GM18951 (cell line): ENCODE measurements around the gene TEX2.
"Not testable (repeated sequence)": the region's sequence is repeated elsewhere in the genome, so short reads cannot be mapped to it uniquely, and the experiment has no call there.

Source experiments
- POLR2A ChIP-seq: IDR thresholded peaks from 4 replicates; pipeline ENCODE4 v1.6.1; 2011; ENCODE audit warnings: mild to moderate bottlenecking; ENCODE audit not compliant: insufficient read length, insufficient read depth; ENCODE audit errors: extremely low read depth
- in situ Hi-C: fragments of 300-500 bp; cut with MboI; formaldehyde crosslinking; loops from one replicate; pipeline ENCODE4 v1.12.0; 2022; ENCODE audit warnings: low sequenced_read_pairs, mixed read lengths, inconsistent platforms; ENCODE audit not compliant: unreplicated experiment

TEX2 gene

GRCh38 chr17:64170286-64170685 is 92.8 kb downstream of the TEX2 start:
- TF ChIP-seq POLR2A = no peak

GRCh38 chr17:64167666-64168065 is 95.4 kb downstream of the TEX2 start:
- in situ Hi-C loops = not testable (repeated sequence)

More at GRCh38 chr17:64170286-64170685, 92.8 kb downstream of the TEX2 start:
- in situ Hi-C loops = no loop called here

GRCh38 chr17:64166876-64167275 is 96.2 kb downstream of the TEX2 start:
- in situ Hi-C loops = no loop called here
- TF ChIP-seq POLR2A = no peak

GRCh38 chr17:64165347-64165746 is 97.7 kb downstream of the TEX2 start:
- no peak for TF ChIP-seq POLR2A
- in situ Hi-C loops = no loop called here

GRCh38 chr17:64164596-64165285 is 98.3 kb downstream of the TEX2 start:
- TF ChIP-seq POLR2A = no peak
- in situ Hi-C loops = no loop called here

- no peak for TF ChIP-seq POLR2A
- in situ Hi-C loops = no loop called here
Observed at GRCh38 chr17:64163468-64163867, 99.6 kb downstream of the TEX2 start.

GRCh38 chr17:64162554-64162953 is 100.5 kb downstream of the TEX2 start:
- TF ChIP-seq POLR2A = no peak
- in situ Hi-C loops = no loop called here

GRCh38 chr17:64161380-64162176 is 101.5 kb downstream of the TEX2 start:
- TF ChIP-seq POLR2A = no peak
- in situ Hi-C loops = no loop called here

GRCh38 chr17:64160378-64160777 is 102.7 kb downstream of the TEX2 start:
- no peak for TF ChIP-seq POLR2A
- in situ Hi-C loops = no loop called here

GRCh38 chr17:64158831-64159590 is 104.0 kb downstream of the TEX2 start:
- in situ Hi-C loops = no loop called here
- no peak for TF ChIP-seq POLR2A

GRCh38 chr17:64158406-64158805 is 104.7 kb downstream of the TEX2 start:
- TF ChIP-seq POLR2A = no peak
- in situ Hi-C loops = no loop called here

GRCh38 chr17:64157669-64158180 is 105.3 kb downstream of the TEX2 start:
- in situ Hi-C loops = no loop called here
- no peak for TF ChIP-seq POLR2A

- TF ChIP-seq POLR2A = no peak
- in situ Hi-C loops = no loop called here
Observed at GRCh38 chr17:64156670-64157069, 106.4 kb downstream of the TEX2 start.
